ENCODE data around the gene TUT4. TPM values are rescaled to one million over a fixed set of nuclear protein-coding genes. Genes with fewer than 3 reads are reported as not detected.

Gene TUT4
- total RNA-seq, 4 donors from 2014 or later, result 22.1 to 212 (median 50.0) TPM

GRCh38 chr1:52571783-52572182 lies 18.9 kb upstream of the TUT4 start:
- H3K9me3 ChIP-seq, result no peaks in the 10 kb centered on the region
- no peaks in the 10 kb centered on the region for H3K36me3 ChIP-seq
- no peaks in the 10 kb centered on the region for H3K27me3 ChIP-seq
- no peak overlapping the region for H3K4me3 ChIP-seq
- no peak for TF ChIP-seq CTCF (IDR thresholded peaks at IDR 0.05)
- TF ChIP-seq POLR2A (IDR thresholded peaks at IDR 0.05), result no peak
- no peak for DNase-seq
- H3K4me1 ChIP-seq, result no peaks in the 10 kb centered on the region
- no peak overlapping the region for H3K27ac ChIP-seq

- no peak for TF ChIP-seq CTCF (IDR thresholded peaks at IDR 0.05)
- no peak for TF ChIP-seq POLR2A (IDR thresholded peaks at IDR 0.05)
- Histone ChIP-seq H3K4me3 (no peak overlapping the region), H3K27me3 (no peaks in the 10 kb centered on the region), H3K9me3 (no peaks in the 10 kb centered on the region), H3K36me3 (no peaks in the 10 kb centered on the region), H3K4me1 (no peaks in the 10 kb centered on the region), H3K27ac (no peak overlapping the region)
- DNase-seq, result no peak
Measured at GRCh38 chr1:52569449-52570210, 16.7 kb upstream of the TUT4 start.

- Histone ChIP-seq H3K27me3 (no peaks in the 10 kb centered on the region), H3K9me3 (no peaks in the 10 kb centered on the region), H3K4me3 (no peak overlapping the region), H3K4me1 (no peaks in the 10 kb centered on the region), H3K36me3 (no peaks in the 10 kb centered on the region), H3K27ac (no peak overlapping the region)
- TF ChIP-seq POLR2A (IDR thresholded peaks at IDR 0.05), result no peak
- DNase-seq, result no peak
Measured at GRCh38 chr1:52567943-52568342, 15.1 kb upstream of the TUT4 start.

GRCh38 chr1:52562766-52563165 lies 9.9 kb upstream of the TUT4 start:
- Histone ChIP-seq H3K36me3 (no peaks in the 10 kb centered on the region), H3K4me3 (no peak overlapping the region), H3K4me1 (no peaks in the 10 kb centered on the region), H3K9me3 (no peaks in the 10 kb centered on the region), H3K27me3 (no peaks in the 10 kb centered on the region), H3K27ac (no peak overlapping the region)
- DNase-seq, result no peak
- TF ChIP-seq POLR2A (IDR thresholded peaks at IDR 0.05), result no peak
- TF ChIP-seq CTCF (IDR thresholded peaks at IDR 0.05), result no peak

GRCh38 chr1:52559875-52560274 lies 7.0 kb upstream of the TUT4 start:
- Histone ChIP-seq H3K27me3 (no peaks in the 10 kb centered on the region), H3K9me3 (no peaks in the 10 kb centered on the region), H3K4me3 (no peak overlapping the region), H3K27ac (no peak overlapping the region), H3K36me3 (no peaks in the 10 kb centered on the region), H3K4me1 (no peaks in the 10 kb centered on the region)
- TF ChIP-seq POLR2A (IDR thresholded peaks at IDR 0.05) (no peak), CTCF (IDR thresholded peaks at IDR 0.05) (no peak)
- DNase-seq, result no peak

GRCh38 chr1:52558941-52559340 lies 6.0 kb upstream of the TUT4 start:
- no peak for TF ChIP-seq POLR2A (IDR thresholded peaks at IDR 0.05)
- no peak for TF ChIP-seq CTCF (IDR thresholded peaks at IDR 0.05)
- Histone ChIP-seq H3K27ac (no peak overlapping the region), H3K9me3 (no peaks in the 10 kb centered on the region), H3K36me3 (no peaks in the 10 kb centered on the region), H3K27me3 (no peaks in the 10 kb centered on the region), H3K4me3 (no peak overlapping the region), H3K4me1 (peaks cover 0 to 7% (median 0%) of the 10 kb centered on the region in 4 donors)
- DNase-seq, result no peak

Data from Peyer's patch (tissue), 4 donors.